ENCODE data around the gene CADM2.

DNA sequence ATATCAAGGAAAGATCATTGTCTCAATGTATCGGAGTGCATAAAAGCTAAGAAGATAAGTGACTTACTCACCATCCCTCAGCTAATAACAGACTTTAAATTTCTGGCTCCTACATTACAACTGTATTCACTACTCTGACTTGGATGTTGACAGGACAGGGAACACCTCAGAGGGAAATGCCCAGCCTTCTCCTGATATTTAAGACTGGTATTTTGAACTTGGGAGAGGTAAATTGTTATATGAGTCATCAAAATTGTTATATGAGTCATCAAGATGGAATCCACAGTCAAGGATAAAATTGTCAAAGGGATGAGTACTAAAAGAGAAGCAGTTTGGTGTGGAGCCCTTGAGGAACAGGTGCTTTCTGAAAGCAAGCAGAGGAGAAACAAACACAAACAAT is 1070.8 kb downstream of the CADM2 start:
- TF ChIP-seq, protein P1, sequence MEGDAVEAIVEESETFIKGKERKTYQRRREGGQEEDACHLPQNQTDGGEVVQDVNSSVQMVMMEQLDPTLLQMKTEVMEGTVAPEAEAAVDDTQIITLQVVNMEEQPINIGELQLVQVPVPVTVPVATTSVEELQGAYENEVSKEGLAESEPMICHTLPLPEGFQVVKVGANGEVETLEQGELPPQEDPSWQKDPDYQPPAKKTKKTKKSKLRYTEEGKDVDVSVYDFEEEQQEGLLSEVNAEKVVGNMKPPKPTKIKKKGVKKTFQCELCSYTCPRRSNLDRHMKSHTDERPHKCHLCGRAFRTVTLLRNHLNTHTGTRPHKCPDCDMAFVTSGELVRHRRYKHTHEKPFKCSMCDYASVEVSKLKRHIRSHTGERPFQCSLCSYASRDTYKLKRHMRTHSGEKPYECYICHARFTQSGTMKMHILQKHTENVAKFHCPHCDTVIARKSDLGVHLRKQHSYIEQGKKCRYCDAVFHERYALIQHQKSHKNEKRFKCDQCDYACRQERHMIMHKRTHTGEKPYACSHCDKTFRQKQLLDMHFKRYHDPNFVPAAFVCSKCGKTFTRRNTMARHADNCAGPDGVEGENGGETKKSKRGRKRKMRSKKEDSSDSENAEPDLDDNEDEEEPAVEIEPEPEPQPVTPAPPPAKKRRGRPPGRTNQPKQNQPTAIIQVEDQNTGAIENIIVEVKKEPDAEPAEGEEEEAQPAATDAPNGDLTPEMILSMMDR (IDR thresholded peaks at IDR 0.05; ENCODE audit: insufficient read depth, low read depth, low read length), result no peak
- no peak for TF ChIP-seq EZH2 (IDR thresholded peaks at IDR 0.05; ENCODE audit: insufficient read depth, low read length)
